ENCODE results near the gene ATPAF2.

The ATPAF2 gene

GRCh38 chr17:17972126-17972951 is 66.6 kb downstream of the ATPAF2 start, which contains the start of the genes DRC3 and TOM1L2:
DRC3 (plus strand) TSS chr17:17972862; CDS start chr17:17977599, 4,737 bp downstream.
TOM1L2 (minus strand) TSS chr17:17972400; CDS start chr17:17972313, 87 bp downstream.
- DNase-seq (ENCODE audit: low read depth): peak; percentile 100
- peak within 1 kb of the TSS; percentile 84 for H3K4me3 ChIP-seq (ENCODE audit: low read length)
- TF ChIP-seq CTCF (conservative IDR thresholded peaks at IDR 0.05; ENCODE audit: low read depth, low read length): no peak

- TF ChIP-seq CTCF (conservative IDR thresholded peaks at IDR 0.05; ENCODE audit: low read depth, low read length): peak; percentile 0
- H3K4me3 ChIP-seq (ENCODE audit: low read length): peak overlapping the region; percentile 68
- DNase-seq (ENCODE audit: low read depth): no peak
Observed at GRCh38 chr17:17971431-17972125, 67.4 kb downstream of the ATPAF2 start.

- no peak for DNase-seq (ENCODE audit: low read depth)
- no peak for TF ChIP-seq CTCF (conservative IDR thresholded peaks at IDR 0.05; ENCODE audit: low read depth, low read length)
- H3K4me3 ChIP-seq (ENCODE audit: low read length): peak overlapping the region; percentile 68
Observed at GRCh38 chr17:17970699-17971430, 68.1 kb downstream of the ATPAF2 start.

Data from retinal pigment epithelial cell (primary cell).